ENCODE data around the gene AGBL4. TPM values are rescaled to one million over a fixed set of nuclear protein-coding genes. Genes with fewer than 3 reads are reported as not detected.

Gene AGBL4
- total RNA-seq, 1 experiment from 2014 or later = not detected

DNA sequence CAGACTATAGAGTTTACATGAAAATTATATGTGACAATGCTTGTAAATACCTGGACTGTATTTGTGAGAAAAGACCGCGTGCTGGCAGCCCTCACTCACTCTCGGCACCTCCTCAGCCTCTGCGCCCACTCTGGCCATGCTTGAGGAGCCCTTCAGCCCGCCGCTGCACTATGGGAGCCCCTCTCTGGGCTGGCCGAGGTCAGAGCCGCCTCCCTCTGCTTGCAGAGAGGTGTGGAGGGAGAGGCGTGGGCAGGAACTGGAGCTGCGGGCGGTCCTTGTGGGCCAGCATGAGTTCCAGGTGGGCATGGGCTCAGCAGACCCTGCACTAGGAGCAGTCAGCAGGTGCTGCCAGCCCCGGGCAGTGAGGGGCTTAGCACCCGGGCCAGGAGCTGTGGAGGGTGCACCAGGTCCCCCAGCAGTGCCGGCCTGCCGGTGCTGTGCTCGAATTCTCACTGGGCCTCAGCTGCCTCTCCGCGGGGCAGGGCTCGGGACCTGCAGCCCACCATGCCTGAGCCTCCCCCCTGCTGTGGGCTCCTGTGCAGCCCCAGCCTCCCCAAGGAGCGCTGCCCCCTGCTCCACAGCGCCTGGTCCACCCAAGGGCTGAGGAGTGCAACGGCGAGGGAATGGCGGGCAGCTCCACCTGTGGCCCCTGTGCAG lies 482.5 kb downstream of the AGBL4 start:
- no peak overlapping the region for H2AFZ ChIP-seq (ENCODE audit: low read depth, low read length, poor library complexity, severe bottlenecking)
- no peaks in the 10 kb centered on the region; a peak in 1 of 4 replicates for H3K9me3 ChIP-seq (ENCODE audit: control insufficient read depth in 1 of 2, insufficient read depth in 1 of 2, low read depth in 1 of 2, low read length in 2 of 2)
- intact Hi-C loops (cut with micrococcal nuclease) = no loop called here
- no peak overlapping the region for H3K27ac ChIP-seq (ENCODE audit: low read depth, low read length)
- no peaks in the 10 kb centered on the region for H3K79me2 ChIP-seq (ENCODE audit: insufficient read depth, low read length)
- DNase-seq (ENCODE audit: low read depth, low spot score) (no peak), ATAC-seq (no peak)
- RAD21 ChIA-PET (ENCODE audit: low non-redundant PET in 1 of 2, low total read pairs in 2 of 2, uncharacterized antibody in 2 of 2, unreplicated experiment in 2 of 2) = no interaction called here
- POLR2A ChIA-PET = no interaction called here
- H3K36me3 ChIP-seq (ENCODE audit: control insufficient read depth in 1 of 2, insufficient read depth in 2 of 2, low read length in 2 of 2) = no peaks in the 10 kb centered on the region
- no peaks in the 10 kb centered on the region for H4K20me1 ChIP-seq (ENCODE audit: insufficient read depth)
- TF ChIP-seq ZFX (IDR thresholded peaks at IDR 0.05) (no peak), EZH2phosphoT487 (IDR thresholded peaks at IDR 0.05; ENCODE audit: borderline replicate concordance) (no peak), ELF1 (IDR thresholded peaks at IDR 0.05; ENCODE audit: borderline replicate concordance, low read depth) (no peak), REST (IDR thresholded peaks at IDR 0.05; ENCODE audit: low read depth) (no peak), EGR1 (IDR thresholded peaks at IDR 0.05; ENCODE audit: low read depth) (no peak), MAX (IDR thresholded peaks at IDR 0.05) (no peak), SRF (IDR thresholded peaks at IDR 0.05; ENCODE audit: low read depth) (no peak)
- CTCF ChIA-PET = no interaction called here
- H3K9ac ChIP-seq (ENCODE audit: low read length) = no peak overlapping the region
- BruUV-seq (replicated peaks) = no TSS peak
- H3K4me2 ChIP-seq (ENCODE audit: low read length) = no peak overlapping the region
- no peaks in the 10 kb centered on the region for H3K27me3 ChIP-seq (ENCODE audit: insufficient read depth, low read length)
- no peak overlapping the region for H3K4me3 ChIP-seq (replicated peaks in 1 of 2; ENCODE audit: low read depth in 1 of 2, low read length in 2 of 2)
- H3K9me2 ChIP-seq (ENCODE audit: insufficient read depth) = no peaks in the 10 kb centered on the region
- H3K4me1 ChIP-seq (ENCODE audit: control insufficient read depth in 1 of 2, insufficient read depth in 2 of 2, low read length in 2 of 2) = no peaks in the 10 kb centered on the region

All from HCT116 (cell line).